Measurements from ENCODE around the gene PCED1A. TPM values are rescaled to one million over a fixed set of nuclear protein-coding genes. Genes with fewer than 3 reads are reported as not detected.

The PCED1A gene
- total RNA-seq, 1 experiment from 2014 or later = 42.1 TPM

- Mint-ChIP-seq H3K27ac (ENCODE audit: low read depth, unreplicated experiment) (peak overlapping the region; percentile 26), H3K4me3 (ENCODE audit: unreplicated experiment) (no peak overlapping the region), H3K27me3 (ENCODE audit: insufficient read depth, unreplicated experiment) (no peaks in the 10 kb centered on the region), H3K9me3 (ENCODE audit: unreplicated experiment) (no peaks in the 10 kb centered on the region), H3K4me1 (ENCODE audit: insufficient read depth, unreplicated experiment) (peaks cover 29% of the 10 kb centered on the region), H3K36me3 (ENCODE audit: insufficient read depth, unreplicated experiment) (peaks cover 6% of the 10 kb centered on the region)
- DNase-seq (ENCODE audit: unreplicated experiment) = peak; percentile 66
- intact Hi-C loops (cut with micrococcal nuclease) = loop anchor here (5.0 kb wide), 1 partner anchor 108 kb away; no protein-coding TSS in a partner anchor
- CTCF ChIA-PET = interaction anchor here (0.6 to 1.2 kb wide), 2 partner anchors 8 to 503 kb away, joined by 3 read pairs; no protein-coding TSS in a partner anchor
- POLR2A ChIA-PET = interaction anchor here (0.6 to 2.5 kb wide), 5 partner anchors 9 to 226 kb away, joined by 3 to 15 read pairs (median 3); partner anchors contain the start of genes NOP56, PCED1A and VPS16
- no peak for TF ChIP-seq CTCF (IDR thresholded peaks at IDR 0.05; ENCODE audit: unreplicated experiment)
- no TSS peak for BruUV-seq (replicated peaks)
Observed at GRCh38 chr20:2879146-2879545, 38.7 kb upstream of the PCED1A start.

- Mint-ChIP-seq H3K4me3 (ENCODE audit: unreplicated experiment) (no peak overlapping the region), H3K27me3 (ENCODE audit: insufficient read depth, unreplicated experiment) (no peaks in the 10 kb centered on the region), H3K4me1 (ENCODE audit: insufficient read depth, unreplicated experiment) (peaks cover 29% of the 10 kb centered on the region), H3K27ac (ENCODE audit: low read depth, unreplicated experiment) (peak overlapping the region; percentile 26), H3K9me3 (ENCODE audit: unreplicated experiment) (no peaks in the 10 kb centered on the region), H3K36me3 (ENCODE audit: insufficient read depth, unreplicated experiment) (peaks cover 6% of the 10 kb centered on the region)
- BruUV-seq (replicated peaks) = no TSS peak
- no peak for TF ChIP-seq CTCF (IDR thresholded peaks at IDR 0.05; ENCODE audit: unreplicated experiment)
- intact Hi-C loops (cut with micrococcal nuclease) = loop anchor here (5.0 kb wide), 1 partner anchor 109 kb away; no protein-coding TSS in a partner anchor
- no peak for DNase-seq (ENCODE audit: unreplicated experiment)
- CTCF ChIA-PET = interaction anchor here (0.6 to 1.2 kb wide), 3 partner anchors 8 to 503 kb away, joined by 3 read pairs; no protein-coding TSS in a partner anchor
- POLR2A ChIA-PET = interaction anchor here (0.9 to 2.5 kb wide), 3 partner anchors 10 to 226 kb away, joined by 3 to 15 read pairs (median 4); partner anchors contain the start of genes NOP56, PCED1A and VPS16
Observed at GRCh38 chr20:2878515-2878914, 38.1 kb upstream of the PCED1A start.

GRCh38 chr20:2875690-2876203, 35.3 kb upstream of the PCED1A start:
- H3K36me3 Mint-ChIP-seq (ENCODE audit: insufficient read depth, unreplicated experiment) = peaks cover 8% of the 10 kb centered on the region
- DNase-seq (ENCODE audit: unreplicated experiment) = no peak
- H3K4me3 Mint-ChIP-seq (ENCODE audit: unreplicated experiment) = no peak overlapping the region
- no TSS peak for BruUV-seq (replicated peaks)
- no peaks in the 10 kb centered on the region for H3K27me3 Mint-ChIP-seq (ENCODE audit: insufficient read depth, unreplicated experiment)
- ChIA-PET POLR2A (interaction anchor here (0.7 to 1.4 kb wide), 4 partner anchors 28 to 223 kb away, joined by 3 to 6 read pairs (median 4); partner anchors contain the start of genes IDH3B and NOP56), CTCF (interaction anchor here (0.6 to 1.9 kb wide), 3 partner anchors 125 to 715 kb away, joined by 3 to 5 read pairs (median 3); no protein-coding TSS in a partner anchor)
- H3K27ac Mint-ChIP-seq (ENCODE audit: low read depth, unreplicated experiment) = no peak overlapping the region
- no peaks in the 10 kb centered on the region for H3K9me3 Mint-ChIP-seq (ENCODE audit: unreplicated experiment)
- intact Hi-C loops (cut with micrococcal nuclease) = loop anchor here (5.0 kb wide), 1 partner anchor 112 kb away; no protein-coding TSS in a partner anchor
- peaks cover 40% of the 10 kb centered on the region for H3K4me1 Mint-ChIP-seq (ENCODE audit: insufficient read depth, unreplicated experiment)
- no peak for TF ChIP-seq CTCF (IDR thresholded peaks at IDR 0.05; ENCODE audit: unreplicated experiment)

- no peak for TF ChIP-seq CTCF (IDR thresholded peaks at IDR 0.05; ENCODE audit: unreplicated experiment)
- POLR2A ChIA-PET = interaction anchor here (0.7 to 1.6 kb wide), 13 partner anchors 8 to 329 kb away, joined by 3 to 9 read pairs (median 5); partner anchors contain the start of genes IDH3B, NOP56, PCED1A and VPS16
- DNase-seq (ENCODE audit: unreplicated experiment) = no peak
- peaks cover 5% of the 10 kb centered on the region for H3K36me3 Mint-ChIP-seq (ENCODE audit: insufficient read depth, unreplicated experiment)
- no peaks in the 10 kb centered on the region for H3K27me3 Mint-ChIP-seq (ENCODE audit: insufficient read depth, unreplicated experiment)
- BruUV-seq (replicated peaks) = TSS peak; percentile 30
- H3K27ac Mint-ChIP-seq (ENCODE audit: low read depth, unreplicated experiment) = peak overlapping the region; percentile 23
- H3K4me3 Mint-ChIP-seq (ENCODE audit: unreplicated experiment) = peak overlapping the region; percentile 91
- CTCF ChIA-PET = interaction anchor here (0.6 to 1.9 kb wide), 4 partner anchors 12 to 179 kb away, joined by 3 to 5 read pairs (median 3); no protein-coding TSS in a partner anchor
- H3K9me3 Mint-ChIP-seq (ENCODE audit: unreplicated experiment) = no peaks in the 10 kb centered on the region
- intact Hi-C loops (cut with micrococcal nuclease) = no loop called here
- peaks cover 46% of the 10 kb centered on the region for H3K4me1 Mint-ChIP-seq (ENCODE audit: insufficient read depth, unreplicated experiment)
Observed at GRCh38 chr20:2874456-2874855, 34.0 kb upstream of the PCED1A start.
